K562 (cell line): ENCODE measurements around the gene CACNA2D2. TPM values are rescaled to one million over a fixed set of nuclear protein-coding genes. Genes with fewer than 3 reads are reported as not detected.

Experiments used
- ATAC-seq: fragments of 200-7000 bp; cut with Tn5 transposase; 3 replicates; pipeline ENCODE4 v1.9.1; 2020; ENCODE audit warnings: moderate library complexity
- BruUV-seq: library from RNA; stranded (reverse); fragments of 400-500 nt; replicated peaks from 2 replicates; lab custom pipeline; 2021; lab: Mats Ljungman, UMichigan
- CTCF ChIA-PET: fragments of 300-600 bp; formaldehyde crosslinking; extraction: SDS; loops from one replicate; lab custom pipeline; 2021; ENCODE audit warnings: low intra/inter-chr PET ratio; lab: Yijun Ruan, JAX
- POLR2A ChIA-PET: fragments of 300-600, 350-650 bp; sonication (Branson Sonifier 250); formaldehyde crosslinking; extraction: SDS; loops from one replicate; lab custom pipeline; 2021; ENCODE audit warnings: antibody characterized with exemption, inconsistent platforms; lab: Yijun Ruan, JAX
- DNase-seq, 4 experiments: peaks; one replicate each; pipeline versions ENCODE4 v3.0.0 to v3.0.0-alpha.2; 2011 to 2018; ENCODE audit warnings: low spot score in 3 of 4, mixed read lengths in 3 of 4; ENCODE audit errors: extremely low read depth in 1 of 4
- FAIRE-seq: peaks from 2 replicates; lab custom pipeline; 2011; peaks lifted over from hg19 to GRCh38; lab: Jason Lieb, UNC
- H2AFZ ChIP-seq: 2 replicates; pipeline ENCODE4 v1.6.0; 2011; ENCODE audit warnings: low read depth, low read length, control low read depth, inconsistent platforms
- H3K27ac ChIP-seq: fragments of 200-600 bp; 3 replicates; pipeline ENCODE4 v1.8.0; 2011; ENCODE audit warnings: low read depth, mild to moderate bottlenecking, control low read depth, inconsistent platforms, low read length, moderate library complexity, mixed read lengths; ENCODE audit errors: extremely low read depth
- H3K27me3 ChIP-seq, 2 experiments: fragments of 300-600 bp in 1 of 2; 2 replicates in 1 of 2; 3 replicates in 1 of 2; pipeline versions ENCODE4 v1.6.0 to v1.8.0; 2011; ENCODE audit warnings: inconsistent platforms in 2 of 2, low read length in 2 of 2, mild to moderate bottlenecking in 1 of 2, mixed read lengths in 1 of 2, moderate library complexity in 1 of 2; ENCODE audit not compliant: control insufficient read depth in 2 of 2, insufficient read depth in 2 of 2
- H3K36me3 ChIP-seq: fragments of 300-600 bp; 3 replicates; pipeline ENCODE4 v1.8.0; 2011; ENCODE audit warnings: mild to moderate bottlenecking, low read length, inconsistent platforms; ENCODE audit not compliant: control insufficient read depth, insufficient read depth
- H3K4me1 ChIP-seq, 2 experiments: fragments of 200-600 bp in 1 of 2; replicated peaks in 1 of 2; 2 replicates in 1 of 2; 3 replicates in 1 of 2; pipeline versions ENCODE4 v1.5.1 to v1.8.0; 2011; ENCODE audit warnings: inconsistent platforms in 2 of 2, low read length in 2 of 2, mild to moderate bottlenecking in 1 of 2, mixed read lengths in 1 of 2, moderate library complexity in 1 of 2; ENCODE audit not compliant: control insufficient read depth in 2 of 2, insufficient read depth in 2 of 2
- H3K4me2 ChIP-seq: 2 replicates; pipeline ENCODE4 v1.6.1; 2011; ENCODE audit warnings: low read length, control low read depth, inconsistent platforms, mixed read lengths; ENCODE audit not compliant: insufficient read depth
- H3K4me3 ChIP-seq: fragments of 200-600 bp; sonication (generic), shearing (Covaris generic); 2 replicates; pipeline ENCODE4 v1.5.1; 2016; ENCODE audit warnings: control low read depth, inconsistent platforms
- H3K79me2 ChIP-seq: fragments of 200-600 bp; 3 replicates; pipeline ENCODE4 v1.8.0; 2011; ENCODE audit warnings: low read length, inconsistent platforms; ENCODE audit not compliant: control insufficient read depth, insufficient read depth
- H3K9ac ChIP-seq, 2 experiments: 2 replicates each; pipeline versions ENCODE4 v1.6.0 to v1.6.1; 2011; ENCODE audit warnings: low read depth in 2 of 2, low read length in 2 of 2, control low read depth in 1 of 2, inconsistent platforms in 1 of 2, mild to moderate bottlenecking in 1 of 2, mixed read lengths in 1 of 2; ENCODE audit not compliant: insufficient read depth in 1 of 2
- H3K9me1 ChIP-seq: one replicate; pipeline ENCODE4 v1.6.0; 2011; ENCODE audit warnings: inconsistent platforms, mild to moderate bottlenecking, low read length, moderate library complexity; ENCODE audit not compliant: control insufficient read depth, insufficient read depth
- H3K9me3 ChIP-seq: replicated peaks from 2 replicates; pipeline ENCODE4 v1.5.1; 2011; ENCODE audit warnings: low read depth, low read length, inconsistent platforms; ENCODE audit not compliant: control insufficient read depth, insufficient read depth
- H4K20me1 ChIP-seq: replicated peaks from 2 replicates; pipeline ENCODE4 v1.6.1; 2011; ENCODE audit warnings: low read length, inconsistent platforms, mixed read lengths; ENCODE audit not compliant: control insufficient read depth, insufficient read depth
- ATF2 ChIP-seq: sonication (generic); formaldehyde crosslinking; IDR thresholded peaks from 2 replicates; pipeline ENCODE4 v1.8.1; 2022; ENCODE audit warnings: missing genetic modification reagents
- HDAC2 ChIP-seq: fragments of 450-650 bp; IDR thresholded peaks from 2 replicates; pipeline ENCODE4 v1.6.1; 2016; ENCODE audit warnings: mild to moderate bottlenecking
- HMG20A ChIP-seq: fragments of 450-650 bp; formaldehyde crosslinking; conservative IDR thresholded peaks from 2 replicates; pipeline ENCODE4 v1.4.0; 2020; ENCODE audit warnings: mild to moderate bottlenecking, mixed read lengths
- KLF10 ChIP-seq: fragments of 250-450 bp; sonication (Bioruptor Pico); IDR thresholded peaks from 2 replicates; pipeline ENCODE4 v1.6.1; 2021; ENCODE audit warnings: matching md5 sums
- NBN ChIP-seq: fragments of 450-650 bp; IDR thresholded peaks from 2 replicates; pipeline ENCODE4 v1.6.1; 2016; ENCODE audit warnings: low read depth, mild to moderate bottlenecking
- OTX1 ChIP-seq: fragments of 450-650 bp; formaldehyde crosslinking; IDR thresholded peaks from 2 replicates; pipeline ENCODE4 v1.4.0; 2022; ENCODE audit warnings: mild to moderate bottlenecking
- RBFOX2 ChIP-seq: fragments of 200-400 bp; formaldehyde crosslinking; IDR thresholded peaks from 2 replicates; pipeline ENCODE4 v1.6.1; 2017; ENCODE audit warnings: low read depth, mild to moderate bottlenecking, low read length, moderate library complexity
- TSHZ1 ChIP-seq: fragments of 250-450 bp; sonication (Bioruptor Pico); IDR thresholded peaks from 2 replicates; pipeline ENCODE4 v1.4.0; 2020; ENCODE audit warnings: mild to moderate bottlenecking, moderate library complexity
- ZHX1 ChIP-seq: fragments of 150-350 bp; conservative IDR thresholded peaks from 2 replicates; pipeline ENCODE4 v1.6.1; 2014; ENCODE audit warnings: low read length
- ZNF12 ChIP-seq: sonication (generic); formaldehyde crosslinking; IDR thresholded peaks from 2 replicates; pipeline ENCODE4 v1.4.0; 2020; ENCODE audit warnings: mild to moderate bottlenecking, missing genetic modification reagents
- ZNF212 ChIP-seq: fragments of 450-650 bp; formaldehyde crosslinking; IDR thresholded peaks from 2 replicates; pipeline ENCODE4 v1.4.0; 2020; ENCODE audit warnings: mild to moderate bottlenecking
- ZNF408 ChIP-seq: fragments of 250-450 bp; sonication (Bioruptor Pico); IDR thresholded peaks from 2 replicates; pipeline ENCODE4 v1.4.0; 2020; ENCODE audit warnings: low read depth, mild to moderate bottlenecking, moderate library complexity
- ZNF41 ChIP-seq: fragments of 250-450 bp; sonication (Bioruptor Pico); conservative IDR thresholded peaks from 2 replicates; pipeline ENCODE4 v1.4.0; 2020; ENCODE audit warnings: mild to moderate bottlenecking
- ZNF655 ChIP-seq: fragments of 250-450 bp; sonication (Bioruptor Pico); IDR thresholded peaks from 2 replicates; pipeline ENCODE4 v1.5.0; 2021
- WGBS: fragments of 100-300 bp; shearing (Covaris generic); methylation state at CpG from one replicate; pipeline ENCODE4 v1.1.6; 2016; ENCODE audit warnings: low coverage, mixed read lengths; ENCODE audit not compliant: insufficient coverage; ENCODE audit errors: missing lambda C conversion rate; 5-methylcytosine and 5-hydroxymethylcytosine counted together
- in situ Hi-C: fragments of 300-500 bp; cut with MboI; formaldehyde crosslinking; loops from 4 replicates; pipeline ENCODE4 v1.15.0; 2018; ENCODE audit warnings: inconsistent platforms, mixed read lengths
- intact Hi-C: fragments of 100-400 bp; cut with micrococcal nuclease; formaldehyde crosslinking; loops from 2 replicates; pipeline ENCODE4 v1.14.2; 2022
- polyA plus RNA-seq, 8 experiments: library from polyadenylated mRNA; depleted of rRNA in 4 of 8; stranded (reverse) in 5 of 8; unstranded in 3 of 8; fragments of >200 nt; fragmentation: Nextera tagmentation in 2 of 8; fragmentation: Illumina TruSeq in 1 of 8; extraction: Ambion mirVana in 2 of 8; extraction: Trizol in 1 of 8; gene quantifications; 2 replicates each; pipeline versions ENCODE4 v1.2.1 to v1.2.3, GENCODE V29; 2011 to 2014; ENCODE audit warnings: inconsistent platforms in 1 of 8, missing spikeins in 1 of 8
- total RNA-seq, 7 experiments: library from RNA; depleted of rRNA in 6 of 7; stranded (reverse); fragments of >200 nt in 6 of 7; fragmentation: Illumina TruSeq in 2 of 7; extraction: Trizol in 2 of 7; gene quantifications; 2 replicates each; pipeline versions ENCODE4 v1.2.1 to v1.2.3, GENCODE V29; 2011 to 2021; ENCODE audit warnings: low replicate concordance in 1 of 7

CACNA2D2 gene
- total and polyA plus RNA-seq, 9 of the 15 experiments (the other 6 are each of a cell fraction or from before 2014, with no cell fraction given) = 0.11 to 0.58 (median 0.36) TPM; not detected in 2

GRCh38 chr3:50433954-50434353, 69.5 kb downstream of the CACNA2D2 start (continued):
- no peak for TF ChIP-seq TSHZ1 (CRISPR knock-in tag)
- no peak for TF ChIP-seq ZNF41
- no peak for TF ChIP-seq ZNF12 (CRISPR knock-in tag)
- TF ChIP-seq HMG20A (CRISPR knock-in tag) = no peak
- no peak for TF ChIP-seq ZNF408 (CRISPR knock-in tag)
- TF ChIP-seq KLF10 = no peak

- in situ Hi-C loops = no loop called here
- peaks cover 0 to 13% of the 10 kb centered on the region in 2 experiments; a peak in 2 of 5 replicates for H3K27me3 ChIP-seq
- CTCF ChIA-PET = no interaction called here
- POLR2A ChIA-PET = no interaction called here
- no peaks in the 10 kb centered on the region for H3K9me3 ChIP-seq
- H2AFZ ChIP-seq = no peak overlapping the region
- WGBS = 7% methylated on average over 3 of the region's 4 CpGs
- ATAC-seq (no peak), FAIRE-seq (no peak), DNase-seq (no peak)
- no peaks in the 10 kb centered on the region for H3K9me1 ChIP-seq
- H3K4me3 ChIP-seq = no peak overlapping the region
- H3K36me3 ChIP-seq = no peaks in the 10 kb centered on the region
- no peaks in the 10 kb centered on the region for H3K79me2 ChIP-seq
- H3K4me2 ChIP-seq = no peak overlapping the region
- intact Hi-C loops = no loop called here
- peaks cover 5% of the 10 kb centered on the region; the same call in 1 of the 2 replicates for H4K20me1 ChIP-seq
- peaks cover 5 to 13% of the 10 kb centered on the region in 2 experiments; a peak in 4 of 5 replicates for H3K4me1 ChIP-seq
- H3K27ac ChIP-seq = no peak overlapping the region
- BruUV-seq = no TSS peak
- H3K9ac ChIP-seq = no peak overlapping the region
- no peak for TF ChIP-seq ZHX1
- TF ChIP-seq ZNF655 (CRISPR knock-in tag) = no peak
- no peak for TF ChIP-seq ATF2 (CRISPR knock-in tag)
- TF ChIP-seq HDAC2 = no peak
- TF ChIP-seq RBFOX2 = no peak
- TF ChIP-seq OTX1 (CRISPR knock-in tag) = no peak
- no peak for TF ChIP-seq NBN
- no peak for TF ChIP-seq ZNF212 (CRISPR knock-in tag)
Observed at GRCh38 chr3:50430950-50431435, 72.4 kb downstream of the CACNA2D2 start.
